NCI-H2171 treated with DMSO at 0.1 percent for 48 hours (cell line): Measurements from ENCODE around the gene FDX1.

Source experiments
- DNase-seq: peaks from one replicate; lab custom pipeline; 2025; lab: John Stamatoyannopoulos, UW

Gene FDX1

DNA sequence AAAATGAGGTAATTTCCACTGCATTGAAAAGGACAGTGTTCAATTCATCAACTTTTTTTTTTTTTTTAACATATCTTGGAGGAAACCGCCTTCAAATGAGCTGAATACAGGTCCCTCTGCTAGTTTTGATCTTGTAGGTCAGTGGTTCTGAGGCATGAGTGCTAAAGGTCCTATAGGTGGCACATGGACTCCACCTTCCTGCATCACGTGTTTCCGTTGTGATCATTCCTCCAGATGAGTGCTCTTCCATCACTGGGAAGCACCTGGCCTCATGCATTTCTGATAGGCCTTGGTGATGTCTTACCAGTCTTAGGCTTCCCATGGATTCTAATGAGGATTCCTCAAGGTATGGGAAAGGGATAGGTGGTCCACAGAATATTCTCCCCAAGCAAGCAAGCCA is 37.8 kb downstream of the FDX1 start:
- DNase-seq, result no peak

DNA sequence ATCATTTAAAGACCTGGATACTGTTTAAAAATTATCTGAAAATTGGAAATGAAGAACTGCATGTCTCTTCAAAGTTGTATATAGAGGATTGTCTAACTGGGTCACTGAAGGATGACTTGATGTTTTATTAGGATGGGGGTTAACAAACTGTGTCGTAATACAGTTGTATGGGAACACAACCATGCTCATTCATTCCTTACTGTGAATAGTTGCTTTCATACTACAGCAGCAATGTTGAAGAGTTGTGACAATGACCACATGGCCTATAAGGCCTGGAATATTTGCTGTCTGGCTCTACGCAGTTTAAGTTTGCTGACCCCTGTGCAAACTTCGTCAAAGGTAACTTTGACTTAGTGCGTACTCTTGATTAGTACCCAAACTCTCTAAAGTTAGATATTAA is 38.4 kb downstream of the FDX1 start:
- no peak for DNase-seq

DNA sequence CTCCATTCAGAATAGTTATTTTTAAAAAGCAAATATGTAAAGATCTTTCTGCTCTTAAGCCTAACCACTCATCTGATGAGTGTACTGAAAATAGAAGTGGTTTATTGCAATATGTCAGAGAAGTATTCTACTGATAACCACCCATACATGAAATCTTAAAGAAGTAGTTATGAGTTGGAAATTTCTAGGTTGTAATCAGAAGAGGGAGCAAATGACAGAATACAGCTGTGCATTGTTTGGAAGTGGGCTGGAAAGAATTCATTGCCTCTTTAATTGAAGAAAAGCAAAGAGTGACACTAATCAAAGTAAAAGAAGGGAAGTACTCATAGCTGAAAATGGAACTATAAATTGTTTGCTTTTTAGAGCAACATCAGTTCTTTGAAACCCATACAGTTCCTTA is 39.4 kb downstream of the FDX1 start:
- DNase-seq, result no peak

DNA sequence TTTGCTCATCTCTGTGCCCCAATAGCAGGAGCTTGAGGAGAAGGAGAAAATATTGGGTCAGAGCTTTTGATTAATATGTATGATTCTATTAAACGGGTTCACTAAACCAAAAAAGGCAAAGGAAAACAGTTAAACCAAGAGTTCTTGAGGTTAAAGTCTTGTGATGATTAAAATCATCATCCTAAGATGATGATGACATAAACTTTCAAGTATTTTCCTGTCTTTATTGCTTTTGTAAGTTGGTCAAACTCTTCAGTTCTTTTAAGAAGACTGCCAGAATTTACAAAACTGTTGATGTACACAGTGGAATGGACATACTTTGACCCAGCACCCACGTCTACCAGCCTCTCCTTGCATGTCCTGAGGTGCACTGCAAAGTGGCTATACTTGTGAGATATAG is 41.0 kb downstream of the FDX1 start:
- DNase-seq, result no peak

DNA sequence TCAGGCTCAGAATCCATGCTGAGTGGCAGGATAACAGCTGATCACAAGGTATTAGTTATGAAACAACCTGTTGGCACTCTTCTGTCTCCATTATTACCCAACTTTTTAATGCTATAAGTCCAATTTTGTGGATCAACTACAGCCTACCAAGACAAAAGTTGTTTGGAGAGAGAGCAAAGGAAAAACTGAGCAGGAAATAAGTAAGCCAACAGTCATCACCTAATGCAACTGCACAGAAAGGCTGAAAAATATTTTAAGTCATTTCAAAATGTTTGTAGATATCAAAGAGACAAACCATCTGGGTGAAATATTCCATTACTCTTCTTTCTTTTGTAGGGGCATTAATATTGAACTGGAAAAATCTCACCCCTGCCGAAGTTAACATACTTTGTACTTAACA is 41.6 kb downstream of the FDX1 start:
- no peak for DNase-seq

DNA sequence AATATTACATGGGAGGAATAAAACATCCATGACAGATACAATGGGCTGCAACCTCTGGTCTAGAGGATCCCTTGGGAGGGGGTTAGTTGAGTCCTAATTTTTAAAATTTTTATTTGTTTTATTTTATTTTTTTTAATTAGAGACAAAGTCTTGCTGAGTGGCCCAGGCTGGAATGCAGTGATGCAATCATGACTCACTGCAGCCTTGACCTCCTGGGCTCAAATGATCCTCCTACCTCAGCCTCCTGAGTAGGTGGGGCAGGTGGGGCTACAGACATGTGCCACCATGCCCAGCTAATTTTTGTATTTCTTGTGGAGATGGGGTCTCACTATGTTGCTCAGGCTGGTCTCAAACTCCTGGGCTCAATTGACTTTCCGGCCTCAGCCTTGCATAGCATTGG is 43.1 kb downstream of the FDX1 start:
- DNase-seq, result no peak

DNA sequence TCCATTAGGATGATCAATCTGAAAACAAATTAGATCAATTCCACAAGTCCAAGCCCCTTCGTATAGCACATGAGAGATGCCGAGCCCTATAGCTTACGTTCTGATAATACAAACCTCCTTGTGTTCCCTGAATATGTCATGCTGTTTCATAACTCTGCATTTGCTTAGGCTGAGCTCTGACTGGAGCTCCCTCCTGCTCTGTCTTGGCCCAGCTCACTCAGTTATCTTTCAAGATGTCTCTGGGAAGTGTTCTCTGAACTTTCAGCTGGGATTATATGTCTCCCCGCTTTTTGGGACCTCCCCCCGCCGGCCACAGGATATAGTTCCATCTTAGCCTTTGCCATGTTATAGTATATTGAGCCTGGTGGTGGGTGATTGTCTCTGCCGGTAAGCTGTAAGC is 44.0 kb downstream of the FDX1 start:
- DNase-seq, result peak; percentile 27

DNA sequence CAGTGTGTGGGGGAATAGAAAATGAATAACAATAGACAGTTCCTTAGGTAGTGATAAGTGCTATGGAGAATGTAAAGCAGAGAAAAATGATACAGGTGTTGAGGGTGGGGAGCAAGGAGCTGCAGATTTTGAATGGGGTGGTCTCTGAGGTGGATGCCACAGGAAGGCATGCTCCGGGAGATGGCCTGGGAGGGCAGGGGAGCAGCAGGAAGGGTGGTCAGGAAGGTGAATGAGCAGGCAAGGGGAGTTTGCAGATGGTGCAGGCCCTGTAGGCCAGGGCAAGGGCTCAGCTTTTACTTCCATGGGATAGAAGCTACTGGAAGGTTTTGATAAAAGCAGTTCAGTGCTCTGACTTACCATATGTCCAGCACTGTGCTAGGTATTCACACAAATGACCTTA is 44.8 kb downstream of the FDX1 start:
- DNase-seq, result peak; percentile 39

DNA sequence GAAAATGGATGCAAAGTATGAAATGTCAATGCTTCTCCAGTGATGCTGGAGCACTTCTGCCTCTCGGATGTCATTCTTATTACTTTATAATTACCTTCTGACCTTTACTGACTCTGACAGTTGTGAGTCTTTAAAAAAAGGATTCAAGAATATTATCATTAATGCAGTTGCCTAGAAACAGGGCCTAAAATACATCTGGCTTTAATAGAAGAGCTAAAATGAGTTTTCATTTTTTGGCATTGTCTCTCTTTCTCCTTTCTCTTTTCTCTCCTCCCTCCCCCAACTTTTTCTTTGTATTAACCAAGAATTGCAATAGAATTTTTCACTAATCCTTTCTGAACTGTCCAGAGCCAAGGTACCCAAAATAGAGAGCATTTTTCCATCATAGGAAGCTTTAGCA is 45.9 kb downstream of the FDX1 start:
- DNase-seq, result no peak

DNA sequence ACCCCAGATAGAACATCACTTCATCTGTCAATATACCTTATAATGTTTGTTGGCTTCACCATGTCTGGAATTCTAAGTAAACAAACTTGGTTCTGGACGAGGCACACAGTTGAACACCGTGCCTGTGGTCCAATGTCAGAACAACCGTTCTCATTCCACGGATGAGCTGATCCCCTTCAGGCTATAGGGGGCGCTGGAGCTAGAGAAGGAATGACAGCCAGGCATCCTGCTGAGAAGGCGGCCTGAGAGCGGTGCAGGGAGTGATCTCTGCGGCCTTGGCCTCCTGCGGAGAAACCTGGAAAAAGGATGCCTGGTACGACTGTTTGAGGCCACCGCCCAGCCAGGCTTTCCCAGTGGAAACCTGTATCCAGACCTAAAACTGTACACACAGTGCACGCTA is 48.7 kb downstream of the FDX1 start:
- DNase-seq, result no peak

DNA sequence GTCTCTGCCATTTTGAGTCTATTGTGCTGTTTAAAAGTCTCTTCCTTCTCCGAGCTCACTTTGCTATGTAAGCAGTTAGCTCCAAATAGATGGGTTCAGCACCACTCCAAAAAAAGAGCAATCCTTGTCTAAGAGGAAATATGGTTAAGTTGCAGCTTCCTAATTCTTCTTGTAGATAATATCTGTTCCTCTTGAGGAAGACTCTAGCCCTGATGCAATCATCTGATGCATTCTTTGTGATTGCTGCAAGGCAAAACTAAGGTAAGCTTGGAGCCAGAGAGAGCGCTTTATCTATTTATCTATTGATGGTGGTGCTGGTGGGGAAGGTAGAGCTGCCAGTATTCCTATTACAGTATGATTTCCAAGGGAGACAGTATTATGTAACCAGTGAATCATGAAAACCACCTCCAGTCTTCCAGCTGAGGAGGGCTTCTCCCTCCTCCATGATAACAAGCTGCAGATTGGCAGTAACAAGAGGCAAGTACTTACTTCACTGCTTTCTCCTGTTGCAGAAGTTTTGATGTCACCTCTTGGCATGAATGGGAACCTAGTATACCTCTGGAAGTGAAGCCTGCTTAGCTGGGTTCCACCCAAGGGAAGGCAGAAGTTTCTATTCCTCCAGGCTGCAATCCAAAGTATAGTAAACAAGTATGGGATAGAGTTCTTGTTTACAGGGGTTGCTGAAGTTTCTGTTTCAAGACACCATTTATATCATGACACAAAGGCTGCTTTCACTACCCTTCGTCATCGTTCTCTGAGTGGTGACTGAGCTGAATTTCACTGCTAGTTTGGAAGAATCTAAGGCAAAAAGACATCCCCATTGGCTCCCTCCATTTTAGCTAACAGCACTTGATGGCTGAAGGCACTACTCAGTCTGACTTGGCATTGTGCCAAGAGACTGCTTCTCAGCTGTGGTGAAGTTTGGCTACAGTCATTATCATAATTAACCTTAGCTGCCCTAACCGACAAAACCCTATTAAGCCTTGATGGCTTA is 49.7 kb downstream of the FDX1 start:
- DNase-seq, result peak; percentile 41

DNA sequence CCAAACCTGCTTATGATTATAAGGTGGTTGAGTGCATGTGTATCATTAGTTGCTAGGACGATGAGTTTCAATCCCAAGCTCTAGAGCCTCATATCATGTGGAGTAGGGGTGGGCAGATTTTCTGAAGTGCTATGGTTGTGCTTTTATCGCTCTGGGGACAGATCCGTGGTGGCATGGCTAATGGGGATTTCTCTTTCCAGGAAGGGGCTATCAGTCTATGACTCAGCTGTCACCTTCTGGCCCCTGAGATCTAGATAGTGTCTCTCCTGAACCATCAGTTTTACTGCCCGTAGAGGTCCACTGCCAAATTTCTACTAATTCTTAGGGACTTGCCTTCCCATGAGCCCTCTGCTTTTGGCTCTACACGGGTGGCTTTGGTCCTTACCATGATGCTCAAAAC is 51.8 kb downstream of the FDX1 start:
- DNase-seq, result no peak

DNA sequence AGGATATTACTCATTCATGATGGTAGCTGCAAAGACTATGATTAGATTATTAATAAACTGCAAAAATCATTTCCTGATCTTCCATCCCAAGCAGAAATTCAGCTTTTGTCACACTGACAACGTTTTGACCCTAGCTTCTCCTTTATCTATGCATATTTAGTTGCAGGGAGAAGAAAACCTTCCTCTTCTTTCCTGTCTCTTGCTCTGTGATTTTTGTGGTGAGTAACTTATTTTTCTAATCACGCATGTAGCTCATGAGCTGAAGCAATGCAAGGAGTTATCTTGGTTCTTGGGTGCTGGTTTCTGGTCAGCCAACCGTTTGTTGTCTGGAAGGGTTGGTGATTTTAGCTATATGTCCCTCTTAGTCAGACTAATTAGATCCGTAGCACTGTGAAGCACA is 56.4 kb downstream of the FDX1 start:
- DNase-seq, result no peak

DNA sequence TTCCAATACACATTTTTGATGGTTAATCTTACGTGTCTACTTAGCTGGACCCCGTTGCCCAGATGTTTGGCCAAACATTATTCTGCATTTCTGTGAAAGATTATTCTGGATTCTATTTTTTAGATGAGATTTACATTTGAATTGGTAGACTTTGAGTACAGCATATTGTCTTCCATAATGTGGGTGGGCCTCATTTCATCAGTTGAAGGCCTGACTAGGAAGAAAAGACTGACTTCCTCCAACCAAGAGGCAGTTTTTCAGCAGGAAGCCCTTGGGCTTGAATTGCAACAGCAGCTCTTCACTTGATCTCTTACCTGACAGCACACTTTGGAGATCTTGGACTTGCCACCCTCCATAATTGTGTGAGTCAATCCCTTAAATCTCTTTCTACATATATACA is 58.7 kb downstream of the FDX1 start:
- DNase-seq, result no peak

DNA sequence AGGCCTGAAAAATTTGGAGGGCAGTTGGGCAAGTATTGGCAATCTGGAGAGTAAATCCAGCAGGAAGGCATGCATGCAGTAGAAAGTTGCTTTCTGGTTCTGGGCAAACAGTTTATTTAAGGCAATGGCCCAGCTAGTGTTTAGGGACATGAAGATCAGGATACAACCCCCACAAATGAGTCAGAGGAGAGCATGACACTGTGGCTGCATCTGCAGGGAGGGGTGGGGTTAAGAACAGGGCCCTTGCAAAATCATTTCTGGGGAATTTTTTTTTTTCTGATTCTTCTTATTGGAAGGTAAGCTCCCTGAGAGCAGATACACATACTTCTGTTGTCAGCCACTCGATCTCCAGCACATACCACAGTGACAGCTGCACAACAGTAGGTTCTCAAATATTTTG is 61.1 kb downstream of the FDX1 start:
- DNase-seq, result peak; percentile 34

DNA sequence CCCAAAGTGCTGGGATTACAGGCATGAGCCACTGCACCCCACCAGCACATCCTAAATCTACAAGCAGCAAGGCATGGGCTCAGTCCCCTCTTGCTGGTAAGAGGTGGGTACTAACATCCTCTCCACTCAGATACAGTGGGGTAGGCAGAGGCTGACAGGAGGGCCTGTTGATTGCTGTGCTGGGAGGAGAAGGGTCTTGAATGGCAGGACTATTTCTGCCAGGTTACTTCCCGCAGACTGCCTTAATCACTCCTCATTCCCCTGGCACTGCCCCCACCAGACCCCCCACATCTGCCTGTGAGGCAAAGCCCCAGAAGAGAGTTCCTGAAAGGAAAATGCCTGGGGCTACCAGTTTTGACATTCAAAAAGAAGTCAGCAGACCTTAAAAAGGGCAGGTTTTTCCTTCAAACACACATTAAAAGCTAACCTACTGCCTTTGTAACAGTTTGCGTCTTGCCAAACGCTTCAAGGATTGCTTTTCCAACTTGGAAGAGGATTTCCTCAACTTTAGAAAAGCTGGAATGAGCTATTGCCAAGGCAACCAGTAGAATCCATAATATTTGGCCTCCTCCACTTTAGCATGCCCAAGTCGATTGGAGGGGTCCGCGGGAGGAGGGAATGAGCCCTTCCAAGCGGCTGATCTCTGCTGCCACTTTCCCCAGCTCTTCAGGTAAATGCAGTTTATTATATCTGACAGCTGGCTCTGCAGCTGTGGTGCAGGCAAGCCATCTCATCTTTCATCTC is 62.0 kb downstream of the FDX1 start:
- DNase-seq, result peak; percentile 87

DNA sequence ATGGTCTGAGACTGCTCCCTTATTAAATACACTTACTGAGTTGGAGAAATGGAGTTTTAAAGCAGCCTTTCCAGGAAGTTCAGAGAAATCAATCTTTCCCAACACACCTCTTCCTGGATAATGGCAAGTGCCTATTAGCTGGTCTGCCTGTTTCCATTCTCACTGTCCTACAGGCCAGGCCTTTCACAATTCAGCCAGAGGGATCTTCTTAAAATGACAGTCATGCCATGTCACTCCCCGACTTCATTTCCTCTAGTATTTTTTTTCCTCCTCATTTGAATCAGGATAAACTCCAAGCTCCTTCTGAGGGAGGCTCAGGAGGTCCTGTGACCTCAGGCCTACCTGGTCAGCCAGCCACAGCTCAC is 62.6 kb downstream of the FDX1 start:
- DNase-seq, result no peak

DNA sequence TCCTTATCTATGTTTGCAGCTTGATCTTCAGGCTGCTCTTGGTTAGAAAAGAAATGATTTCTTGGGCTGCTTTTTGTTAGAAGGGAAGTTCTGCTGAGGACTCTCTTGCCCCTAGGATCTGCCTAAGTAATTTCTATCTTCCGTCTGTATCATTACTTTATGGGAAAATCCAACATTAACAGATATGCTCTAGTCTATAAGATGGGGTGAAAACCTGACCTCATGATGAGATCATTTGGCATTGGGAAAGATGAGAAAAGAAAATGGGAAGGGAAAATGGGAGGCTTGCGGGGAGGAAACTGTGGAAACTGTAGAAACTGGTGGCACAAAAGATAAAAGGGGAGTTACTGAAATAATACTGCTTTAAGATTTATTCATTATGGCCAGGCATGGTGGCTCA is 63.6 kb downstream of the FDX1 start:
- DNase-seq, result no peak

DNA sequence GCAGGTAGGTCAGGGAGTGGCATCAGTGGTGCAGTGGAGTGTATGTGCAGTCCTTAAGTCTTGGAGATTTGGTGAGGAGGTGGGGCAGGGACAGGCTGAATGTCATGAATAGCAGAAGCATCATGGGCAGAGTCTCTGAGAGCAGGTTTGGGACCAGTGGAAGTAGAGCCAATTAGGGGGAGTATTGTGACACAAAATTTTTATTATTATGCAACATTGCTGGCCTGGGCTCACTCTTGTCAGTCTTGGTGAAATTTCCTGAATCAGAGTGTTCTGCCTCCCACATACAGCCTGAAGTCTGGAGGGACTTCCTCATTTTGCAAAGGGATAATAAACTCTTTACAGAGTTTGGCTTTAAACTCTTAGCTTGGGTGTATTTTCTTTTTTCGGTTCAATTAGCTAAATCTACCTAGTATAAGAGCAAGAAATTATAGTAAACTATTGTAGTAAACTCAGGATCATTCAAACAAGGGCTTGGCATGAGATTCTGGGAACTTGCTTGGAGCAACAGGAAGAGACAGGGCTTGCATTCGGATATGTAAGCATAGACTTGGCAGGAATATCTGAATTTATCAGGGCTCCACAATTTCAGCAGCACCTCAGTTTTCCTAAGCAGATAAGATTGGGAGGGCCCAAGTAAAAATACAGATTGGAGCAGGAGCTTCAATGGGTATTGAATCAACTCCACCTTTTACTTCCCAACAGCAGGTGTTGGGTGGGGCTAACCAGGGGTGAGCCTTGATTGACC is 67.7 kb downstream of the FDX1 start:
- DNase-seq, result no peak

DNA sequence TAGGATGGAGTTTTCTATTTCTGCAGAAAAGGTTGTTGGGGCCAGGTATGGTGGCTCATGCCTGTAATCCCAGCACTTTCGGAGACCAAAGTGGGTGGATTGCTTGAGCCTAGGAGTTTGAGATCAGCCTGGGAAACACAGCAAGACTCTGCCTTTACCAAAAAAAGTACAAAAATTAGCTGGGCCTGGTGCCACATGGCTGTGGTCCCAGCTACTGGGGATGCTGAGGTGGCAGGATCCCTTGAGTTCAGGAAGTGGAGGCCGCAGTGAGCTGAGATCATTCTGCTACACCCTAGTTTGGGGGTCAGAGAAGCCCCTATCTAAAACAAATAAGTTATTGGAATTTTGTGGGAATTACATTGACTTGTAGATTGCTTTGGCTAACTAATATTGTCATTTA is 71.7 kb downstream of the FDX1 start:
- DNase-seq, result no peak

DNA sequence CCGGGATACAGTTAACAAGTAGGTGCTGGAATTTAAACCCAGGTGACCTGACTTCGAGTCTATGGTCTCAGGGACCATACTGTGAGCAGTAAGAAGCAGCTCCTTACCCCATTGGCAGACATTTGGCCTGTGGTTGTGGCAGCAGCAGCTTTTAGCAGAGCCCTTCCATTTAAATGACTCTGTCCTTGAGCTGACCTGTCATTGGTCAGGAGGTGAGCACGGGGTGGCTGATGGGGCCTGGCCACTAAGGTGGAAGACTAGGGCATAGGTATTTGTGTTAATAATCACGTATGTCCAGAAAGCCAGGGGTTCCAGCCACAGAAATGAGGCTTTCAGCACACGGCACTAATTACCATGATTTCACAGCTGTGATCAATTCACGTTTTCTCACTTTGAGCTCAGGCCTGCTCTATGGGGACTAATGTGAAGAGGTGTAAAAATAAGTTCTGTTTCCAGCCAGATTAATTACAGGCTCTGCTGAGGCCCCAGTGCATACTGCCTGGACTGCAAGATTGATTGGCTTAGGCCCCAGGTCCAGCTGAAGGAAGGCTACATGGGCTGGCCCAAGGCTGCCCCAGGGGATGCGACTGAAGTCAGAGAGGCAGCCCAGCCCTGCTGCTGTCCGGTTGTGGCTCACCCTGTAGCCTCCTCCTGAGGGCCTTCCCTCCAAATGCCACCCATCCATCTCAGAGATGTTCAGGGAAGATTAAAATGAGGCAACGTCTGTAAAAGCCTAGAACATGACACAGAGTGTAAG is 76.0 kb downstream of the FDX1 start:
- DNase-seq, result no peak

DNA sequence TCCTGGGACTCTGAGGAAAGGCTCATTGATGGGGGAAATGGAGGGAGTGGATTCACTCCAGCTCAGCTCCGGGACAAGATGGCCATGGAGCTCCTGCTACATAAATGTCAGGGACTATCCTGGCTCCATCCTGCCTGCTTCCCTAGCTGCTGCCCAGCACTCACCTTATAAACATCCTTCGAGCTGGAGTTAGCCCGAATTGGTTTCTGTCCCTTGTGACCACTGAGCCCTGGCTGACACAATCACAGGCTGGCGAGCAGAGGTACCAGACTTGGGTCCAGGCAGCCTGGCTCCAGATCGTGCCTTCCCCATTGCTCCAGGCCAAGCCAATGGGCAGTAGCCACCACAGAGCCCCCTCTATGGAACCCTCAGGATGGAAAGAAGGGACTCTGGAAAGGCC is 77.6 kb downstream of the FDX1 start:
- no peak for DNase-seq
